ENCODE results near the gene BICC1. TPM values are rescaled to one million over a fixed set of nuclear protein-coding genes. Genes with fewer than 3 reads are reported as not detected.
A peak's percentile ranks its signal among the peaks of the same experiment; 100 is the strongest.

BICC1 gene
- total and polyA plus RNA-seq, 2 of the 8 experiments (the other 6 are each of a cell fraction or from before 2014, with no cell fraction given): 0.20 to 0.73 TPM

GRCh38 chr10:58857251-58857805, 344.7 kb downstream of the BICC1 start:
- Histone ChIP-seq H3K4me3 (ENCODE audit: extremely low read depth in 1 of 4, insufficient read depth in 2 of 4, low read depth in 3 of 4, low read length in 4 of 4) (no peak overlapping the region), H3K14ac (ENCODE audit: insufficient read length) (no peak overlapping the region), H2BK12ac (ENCODE audit: low read depth, low read length) (no peak overlapping the region), H3K27ac (ENCODE audit: low read depth, low read length) (no peak overlapping the region), H2AK5ac (ENCODE audit: low read depth, low read length) (no peak overlapping the region; the same call in 1 of the 2 replicates), H4K5ac (ENCODE audit: insufficient read length, low read depth, low read length) (no peak overlapping the region), H3K18ac (ENCODE audit: extremely low read depth, low read length) (no peak overlapping the region), H3K4me2 (ENCODE audit: insufficient read depth in 1 of 2, low read depth in 2 of 2, low read length in 2 of 2) (no peak overlapping the region), H2BK5ac (ENCODE audit: low read depth, low read length) (0 out of 2 replicates have a peak overlapping the region, but pooled peaks have one; percentile 19), H3K9ac (replicated peaks in 1 of 4; ENCODE audit: extremely low read depth in 1 of 4, low read depth in 3 of 4, low read length in 3 of 4) (no peak overlapping the region), H3K79me2 (ENCODE audit: control insufficient read depth in 1 of 2, insufficient read depth in 2 of 2, low read length in 2 of 2) (no peaks in the 10 kb centered on the region), H3K4me1 (replicated peaks in 1 of 4; ENCODE audit: control insufficient read depth in 3 of 4, insufficient read depth in 4 of 4, low read length in 3 of 4) (peaks cover 0 to 6% (median 3%) of the 10 kb centered on the region in 4 experiments; a peak in 3 of 7 replicates), H2AFZ (ENCODE audit: low read length) (no peak overlapping the region), H3K56ac (replicated peaks; ENCODE audit: insufficient read length, low read depth, low read length) (no peak overlapping the region), H3K79me1 (ENCODE audit: low read depth, low read length) (no peaks in the 10 kb centered on the region), H3K23ac (ENCODE audit: insufficient read length) (no peak overlapping the region), H4K91ac (replicated peaks; ENCODE audit: insufficient read length, low read length) (no peak overlapping the region), H2BK120ac (replicated peaks; ENCODE audit: low read depth, low read length) (no peak overlapping the region), H2BK20ac (ENCODE audit: low read length) (no peak overlapping the region), H3K23me2 (ENCODE audit: low read depth, low read length) (no peaks in the 10 kb centered on the region), H3K27me3 (replicated peaks in 1 of 4; ENCODE audit: control insufficient read depth in 3 of 4, extremely low read depth in 1 of 4, insufficient read depth in 3 of 4, low read length in 3 of 4) (no peaks in the 10 kb centered on the region), H2BK15ac (ENCODE audit: low read length) (peak overlapping the region; percentile 32; the same call in 1 of the 2 replicates), H4K8ac (ENCODE audit: extremely low read depth, insufficient read depth, low read length) (no peak overlapping the region), H3K36me3 (ENCODE audit: control insufficient read depth in 2 of 4, insufficient read depth in 4 of 4, low read length in 3 of 4) (no peaks in the 10 kb centered on the region), H4K20me1 (replicated peaks in 1 of 2; ENCODE audit: control insufficient read depth in 1 of 2, insufficient read depth in 2 of 2, low read length in 2 of 2) (no peaks in the 10 kb centered on the region), H3K4ac (replicated peaks; ENCODE audit: insufficient read length, low read depth, low read length) (no peak overlapping the region), H3K9me3 (ENCODE audit: insufficient read depth in 2 of 2, low read depth in 1 of 2, low read length in 1 of 2) (peaks cover 0 to 3% of the 10 kb centered on the region in 2 experiments; a peak in 1 of 4 replicates)
- 90% methylated on average over 3 of the region's 3 CpGs; no CpG with 5 or more reads in 1 of the 2 experiments for WGBS, 2 experiments (ENCODE audit: extremely low coverage in 1 of 2, insufficient coverage in 1 of 2, insufficient read length in 1 of 2, insufficient replicate concordance in 2 of 2, low coverage in 1 of 2, low lambda C conversion rate in 2 of 2, missing lambda C conversion rate in 1 of 2)
- ChIA-PET CTCF (ENCODE audit: partially characterized antibody) (no interaction called here), POLR2A (ENCODE audit: partially characterized antibody) (no interaction called here)
- DNase-seq (ENCODE audit: low read depth in 1 of 2, low spot score in 2 of 2): no peak
- FAIRE-seq: no peak
- TF ChIP-seq YY1 (IDR thresholded peaks at IDR 0.05; ENCODE audit: low read depth, low read length) (no peak), SIN3A (conservative IDR thresholded peaks at IDR 0.05 in 1 of 2, IDR thresholded peaks at IDR 0.05 in 1 of 2; ENCODE audit: low read depth in 1 of 2, low read length in 2 of 2) (no peak), SIRT6 (IDR thresholded peaks at IDR 0.05; ENCODE audit: low read length) (no peak), ZNF274 (IDR thresholded peaks at IDR 0.05; ENCODE audit: borderline replicate concordance, extremely low read depth, low read length) (no peak), CBX5 (IDR thresholded peaks at IDR 0.05; ENCODE audit: low read depth, low read length) (no peak), SP4 (IDR thresholded peaks at IDR 0.05; ENCODE audit: low read length) (no peak), RAD21 (IDR thresholded peaks at IDR 0.05 in 1 of 2, conservative IDR thresholded peaks at IDR 0.05 in 1 of 2; ENCODE audit: low read depth in 2 of 2, low read length in 2 of 2) (no peak), JUND (IDR thresholded peaks at IDR 0.05; ENCODE audit: low read length) (no peak), GTF2F1 (IDR thresholded peaks at IDR 0.05; ENCODE audit: borderline replicate concordance, low read depth, low read length) (no peak), TAF1 (IDR thresholded peaks at IDR 0.05; ENCODE audit: low read depth, low read length) (no peak), MAX (IDR thresholded peaks at IDR 0.05) (no peak), GABPA (IDR thresholded peaks at IDR 0.05; ENCODE audit: borderline replicate concordance, insufficient read depth, low read length) (no peak)
